Measurements from ENCODE around the gene TMEM11. TPM values are rescaled to one million over a fixed set of nuclear protein-coding genes. Genes with fewer than 3 reads are reported as not detected.

Gene TMEM11
- total RNA-seq, 1 experiment from 2014 or later = 32.5 TPM

GRCh38 chr17:21167303-21167702, 46.7 kb downstream of the TMEM11 start:
- Histone ChIP-seq H2AK5ac (ENCODE audit: insufficient read length, low read length) (no peak overlapping the region), H2BK5ac (ENCODE audit: insufficient read length, low read length) (no peak overlapping the region), H3K4me1 (ENCODE audit: insufficient read depth, low read length) (no peaks in the 10 kb centered on the region), H2BK15ac (ENCODE audit: low read depth, low read length) (no peak overlapping the region), H2BK20ac (ENCODE audit: low read depth, low read length, poor library complexity, severe bottlenecking) (no peak overlapping the region), H3K4ac (ENCODE audit: low read depth, low read length) (no peak overlapping the region), H3T11ph (ENCODE audit: low read length) (no peak overlapping the region), H3K56ac (ENCODE audit: insufficient read length, low read depth, low read length) (no peak overlapping the region), H3K27ac (ENCODE audit: insufficient read length, low read depth, low read length) (no peak overlapping the region), H3K14ac (ENCODE audit: insufficient read depth, low read length) (no peak overlapping the region), H4K8ac (replicated peaks; ENCODE audit: insufficient read length, low read depth, low read length) (no peak overlapping the region), H2BK120ac (ENCODE audit: low read depth, low read length, poor library complexity, severe bottlenecking) (no peak overlapping the region), H3K9ac (ENCODE audit: extremely low read depth, insufficient read length, low read length) (no peak overlapping the region), H3K9me3 (ENCODE audit: control insufficient read depth, low read depth, low read length) (no peaks in the 10 kb centered on the region), H3K4me2 (ENCODE audit: insufficient read depth, insufficient read length, low read length) (no peak overlapping the region), H2BK12ac (ENCODE audit: insufficient read length, low read depth, low read length) (no peak overlapping the region), H4K20me1 (ENCODE audit: control insufficient read depth, insufficient read depth, insufficient read length) (no peaks in the 10 kb centered on the region), H3K23ac (ENCODE audit: insufficient read length, low read depth, low read length) (no peak overlapping the region), H3K79me2 (ENCODE audit: insufficient read depth, low read length) (no peaks in the 10 kb centered on the region), H4K91ac (ENCODE audit: insufficient read length, low read depth, low read length) (no peak overlapping the region), H3K18ac (ENCODE audit: insufficient read length, low read depth, low read length) (no peak overlapping the region), H3K23me2 (ENCODE audit: insufficient read length, low read depth, low read length, poor library complexity, severe bottlenecking) (no peaks in the 10 kb centered on the region), H3K27me3 (ENCODE audit: insufficient read depth, low read length) (no peaks in the 10 kb centered on the region), H2AFZ (ENCODE audit: low read length) (no peak overlapping the region), H3K79me1 (ENCODE audit: insufficient read depth, low read depth, low read length, poor library complexity, severe bottlenecking) (no peaks in the 10 kb centered on the region), H4K5ac (ENCODE audit: insufficient read length, low read depth, low read length) (no peak overlapping the region)
- TF ChIP-seq, protein P1, sequence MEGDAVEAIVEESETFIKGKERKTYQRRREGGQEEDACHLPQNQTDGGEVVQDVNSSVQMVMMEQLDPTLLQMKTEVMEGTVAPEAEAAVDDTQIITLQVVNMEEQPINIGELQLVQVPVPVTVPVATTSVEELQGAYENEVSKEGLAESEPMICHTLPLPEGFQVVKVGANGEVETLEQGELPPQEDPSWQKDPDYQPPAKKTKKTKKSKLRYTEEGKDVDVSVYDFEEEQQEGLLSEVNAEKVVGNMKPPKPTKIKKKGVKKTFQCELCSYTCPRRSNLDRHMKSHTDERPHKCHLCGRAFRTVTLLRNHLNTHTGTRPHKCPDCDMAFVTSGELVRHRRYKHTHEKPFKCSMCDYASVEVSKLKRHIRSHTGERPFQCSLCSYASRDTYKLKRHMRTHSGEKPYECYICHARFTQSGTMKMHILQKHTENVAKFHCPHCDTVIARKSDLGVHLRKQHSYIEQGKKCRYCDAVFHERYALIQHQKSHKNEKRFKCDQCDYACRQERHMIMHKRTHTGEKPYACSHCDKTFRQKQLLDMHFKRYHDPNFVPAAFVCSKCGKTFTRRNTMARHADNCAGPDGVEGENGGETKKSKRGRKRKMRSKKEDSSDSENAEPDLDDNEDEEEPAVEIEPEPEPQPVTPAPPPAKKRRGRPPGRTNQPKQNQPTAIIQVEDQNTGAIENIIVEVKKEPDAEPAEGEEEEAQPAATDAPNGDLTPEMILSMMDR (conservative IDR thresholded peaks at IDR 0.05) = no peak
- Mint-ChIP-seq H3K27me3 (ENCODE audit: low read depth) (no peaks in the 10 kb centered on the region), H3K27ac (peak overlapping the region in 1 of 3 experiments; percentile 63; a peak in 1 of 7 replicates), H3K4me1 (no peaks in the 10 kb centered on the region), H3K36me3 (ENCODE audit: insufficient read depth in 1 of 3, low read depth in 3 of 3) (peaks cover 0 to 7% (median 6%) of the 10 kb centered on the region in 3 experiments; a peak in 5 of 7 replicates), H3K4me3 (no peak overlapping the region), H3K9me3 (no peaks in the 10 kb centered on the region)
- no CpG with 5 or more reads among the region's 5 CpGs for WGBS (ENCODE audit: extremely low coverage, insufficient read length, low lambda C conversion rate)
- no peak for DNase-seq
